ENCODE results near the gene DAGLA. TPM values are rescaled to one million over a fixed set of nuclear protein-coding genes. Genes with fewer than 3 reads are reported as not detected.

DAGLA gene
- total and polyA plus RNA-seq, 2 donors (not counting 3 experiments of a cell fraction or from before 2014, with no cell fraction given) = 2.5 to 4.7 TPM

GRCh38 chr11:61750631-61751273, 70.6 kb downstream of the DAGLA start:
- no peaks in the 10 kb centered on the region for H3K79me2 ChIP-seq (ENCODE audit: control insufficient read depth, insufficient read depth, low read length)
- intact Hi-C loops (cut with micrococcal nuclease) (no loop called here), dilution Hi-C loops (cut with MboI; ENCODE audit: extremely low pct_ligation_motif_present, low sequenced_read_pairs) (no loop called here)
- ChIA-PET CTCF (interaction anchor here (0.6 to 5.4 kb wide), 4 partner anchors 25 to 357 kb away, joined by 3 to 91 read pairs (median 16); no protein-coding TSS in a partner anchor), POLR2A (no interaction called here)
- H3K27ac ChIP-seq (ENCODE audit: insufficient read depth, low read depth, low read length) = no peak overlapping the region
- H3K4me1 ChIP-seq (ENCODE audit: control insufficient read depth, extremely low read depth, insufficient read depth, low read length) = peaks cover 4% of the 10 kb centered on the region
- no peak for FAIRE-seq
- H3K9me3 ChIP-seq (replicated peaks; ENCODE audit: control insufficient read depth, insufficient read depth, low read length) = no peaks in the 10 kb centered on the region
- no peak for DNase-seq (ENCODE audit: low read depth, low spot score)
- TF ChIP-seq POLR2A (IDR thresholded peaks at IDR 0.05; ENCODE audit: low read depth, low read length) (no peak), MAX (IDR thresholded peaks at IDR 0.05; ENCODE audit: insufficient read depth, insufficient read length) (no peak), JUN (IDR thresholded peaks at IDR 0.05; ENCODE audit: borderline replicate concordance, insufficient read depth, insufficient read length, low read depth) (no peak), FOS (IDR thresholded peaks at IDR 0.05; ENCODE audit: borderline replicate concordance, insufficient read depth, low read length) (no peak), CTCF (IDR thresholded peaks at IDR 0.05; ENCODE audit: extremely low read depth in 1 of 2, insufficient read depth in 1 of 2, low read depth in 1 of 2, low read length in 2 of 2) (no peak), POLR2AphosphoS5 (IDR thresholded peaks at IDR 0.05; ENCODE audit: insufficient read depth, low read depth, low read length) (no peak), EZH2 (IDR thresholded peaks at IDR 0.05; ENCODE audit: borderline replicate concordance, low read depth, low read length, severe bottlenecking) (no peak), GATA2 (IDR thresholded peaks at IDR 0.05; ENCODE audit: insufficient read depth, insufficient read length, low read depth, low read length) (no peak), MYC (IDR thresholded peaks at IDR 0.05; ENCODE audit: low read depth, low read length) (no peak)
- H3K9ac ChIP-seq (replicated peaks; ENCODE audit: extremely low read depth, insufficient read depth, low read length) = no peak overlapping the region
- H4K20me1 ChIP-seq (replicated peaks; ENCODE audit: control insufficient read depth, extremely low read depth, insufficient read depth, low read length) = no peaks in the 10 kb centered on the region
- no peak overlapping the region for H2AFZ ChIP-seq (ENCODE audit: low read depth, low read length)
- no peaks in the 10 kb centered on the region for H3K27me3 ChIP-seq (ENCODE audit: control insufficient read depth in 2 of 2, insufficient read depth in 2 of 2, low read length in 2 of 2)
- BruUV-seq (replicated peaks) = no TSS peak
- H3K36me3 ChIP-seq (ENCODE audit: control insufficient read depth in 2 of 2, extremely low read depth in 1 of 2, insufficient read depth in 2 of 2, low read length in 2 of 2) = no peaks in the 10 kb centered on the region
- H3K9me1 ChIP-seq (replicated peaks; ENCODE audit: control insufficient read depth, extremely low read depth, insufficient read depth, low read length) = no peaks in the 10 kb centered on the region
- no peak overlapping the region for H3K4me3 ChIP-seq (replicated peaks in 1 of 3; ENCODE audit: insufficient read depth in 1 of 3, low read depth in 1 of 3, low read length in 3 of 3)
- H3K4me2 ChIP-seq (ENCODE audit: insufficient read depth, low read length) = no peak overlapping the region

Measured in endothelial cell of umbilical vein (primary cell).